ENCODE measurements around the gene HAUS7.

The HAUS7 gene

GRCh38 chrX:153470411-153471363 lies at the start of gene HAUS7:
Gene HAUS7 (minus strand): TSS chrX:153470576. CDS start chrX:153470557, 19 bp downstream.
- DNase-seq = peak; percentile 88 to 89

- no peak for DNase-seq
These were observed 49.4 kb upstream of the HAUS7 start for GRCh38 chrX:153519569-153520286.

- DNase-seq = no peak
These were observed 47.8 kb upstream of the HAUS7 start for GRCh38 chrX:153517946-153518834.

- no peak for DNase-seq
These were observed 47.0 kb upstream of the HAUS7 start, which contains the start of gene ATP2B3 for GRCh38 chrX:153517423-153517822. Gene ATP2B3 (plus strand): TSS chrX:153517642. CDS start chrX:153536248, 18,606 bp downstream.

GRCh38 chrX:153516073-153516472 lies 45.7 kb upstream of the HAUS7 start:
- DNase-seq = no peak

GRCh38 chrX:153515435-153515834 lies 45.1 kb upstream of the HAUS7 start:
- no peak for DNase-seq

- no peak for DNase-seq
These were observed 43.9 kb upstream of the HAUS7 start for GRCh38 chrX:153514259-153514658.

- DNase-seq = no peak
These were observed 42.9 kb upstream of the HAUS7 start for GRCh38 chrX:153513265-153513664.

- DNase-seq = no peak
These were observed 42.1 kb upstream of the HAUS7 start for GRCh38 chrX:153512501-153512893.

- no peak for DNase-seq
These were observed 41.6 kb upstream of the HAUS7 start for GRCh38 chrX:153511784-153512500.

- DNase-seq = no peak
These were observed 40.0 kb upstream of the HAUS7 start for GRCh38 chrX:153510383-153510782.

- no peak for DNase-seq
These were observed 39.2 kb upstream of the HAUS7 start for GRCh38 chrX:153509592-153509991.

- peak; percentile 88 to 91 for DNase-seq
These were observed 37.3 kb upstream of the HAUS7 start for GRCh38 chrX:153507484-153508178.

GRCh38 chrX:153505361-153505760 lies 35.0 kb upstream of the HAUS7 start:
- DNase-seq = no peak

GRCh38 chrX:153504445-153505016 lies 34.2 kb upstream of the HAUS7 start:
- no peak for DNase-seq

- no peak for DNase-seq
These were observed 32.4 kb upstream of the HAUS7 start for GRCh38 chrX:153502796-153503195.

- DNase-seq = no peak
These were observed 31.8 kb upstream of the HAUS7 start for GRCh38 chrX:153502131-153502530.

- DNase-seq = no peak
These were observed 31.2 kb upstream of the HAUS7 start for GRCh38 chrX:153501530-153501929.

GRCh38 chrX:153500676-153501280 lies 30.4 kb upstream of the HAUS7 start:
- DNase-seq = no peak

GRCh38 chrX:153499876-153500275 lies 29.5 kb upstream of the HAUS7 start:
- DNase-seq = no peak

- DNase-seq = no peak
These were observed 29.0 kb upstream of the HAUS7 start for GRCh38 chrX:153499341-153499740.

Measured in activated T-cell treated with anti-CD3 and anti-CD28 coated beads, Interleukin-2, amount 50 U/mL, for 48 hours (primary cell).